GM21381 (cell line): Measurements from ENCODE around the gene TIMM23.
"Not testable (repeated sequence)": the region's sequence is repeated elsewhere in the genome, so short reads cannot be mapped to it uniquely, and the experiment has no call there.

Experiments used
- ATAC-seq: cut with Tn5 transposase; IDR thresholded peaks from one replicate; pipeline ENCODE4 v1.9.1; 2021; ENCODE audit warnings: mild to moderate bottlenecking, moderate library complexity; ENCODE audit not compliant: unreplicated experiment

TIMM23 gene

DNA sequence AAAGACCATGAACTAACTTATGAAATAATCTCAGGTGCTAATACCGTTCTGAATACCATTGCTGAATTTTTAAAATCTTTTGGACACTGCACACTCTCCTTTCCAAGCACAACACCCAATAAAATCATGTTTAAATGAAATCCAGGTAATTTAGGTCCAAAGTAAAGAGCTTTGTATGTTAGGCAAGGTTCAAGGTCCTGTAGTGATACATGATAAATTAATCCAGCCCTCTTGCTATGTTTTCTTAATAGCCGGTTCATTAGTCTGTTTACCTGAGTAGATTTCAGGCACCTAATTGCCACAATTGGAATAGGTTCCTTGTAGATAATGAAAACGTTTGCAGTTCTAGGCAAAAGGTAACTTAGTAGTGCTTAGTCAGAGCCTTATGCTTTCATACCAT, 13.3 kb downstream of the TIMM23 start:
- ATAC-seq: not testable (repeated sequence)

DNA sequence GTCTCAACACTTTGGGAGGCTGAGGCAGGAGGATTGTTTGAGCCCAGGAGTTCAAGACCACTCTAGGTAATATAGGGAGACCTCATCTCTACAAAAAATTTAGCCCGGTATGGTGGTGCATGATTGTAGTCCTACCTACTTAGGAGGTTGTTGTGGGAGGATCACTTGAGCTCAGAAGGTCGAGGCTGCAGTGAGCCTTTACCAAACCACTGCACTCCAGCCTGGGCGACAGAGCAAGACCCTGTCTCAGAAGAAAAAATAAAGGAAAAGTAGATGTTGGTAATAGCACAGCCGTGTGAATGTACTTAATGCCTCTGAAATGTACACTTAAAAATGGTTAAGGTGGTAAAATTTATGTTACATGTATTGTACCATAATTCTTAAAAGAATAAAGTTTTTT, 25.3 kb downstream of the TIMM23 start:
- no peak for ATAC-seq

DNA sequence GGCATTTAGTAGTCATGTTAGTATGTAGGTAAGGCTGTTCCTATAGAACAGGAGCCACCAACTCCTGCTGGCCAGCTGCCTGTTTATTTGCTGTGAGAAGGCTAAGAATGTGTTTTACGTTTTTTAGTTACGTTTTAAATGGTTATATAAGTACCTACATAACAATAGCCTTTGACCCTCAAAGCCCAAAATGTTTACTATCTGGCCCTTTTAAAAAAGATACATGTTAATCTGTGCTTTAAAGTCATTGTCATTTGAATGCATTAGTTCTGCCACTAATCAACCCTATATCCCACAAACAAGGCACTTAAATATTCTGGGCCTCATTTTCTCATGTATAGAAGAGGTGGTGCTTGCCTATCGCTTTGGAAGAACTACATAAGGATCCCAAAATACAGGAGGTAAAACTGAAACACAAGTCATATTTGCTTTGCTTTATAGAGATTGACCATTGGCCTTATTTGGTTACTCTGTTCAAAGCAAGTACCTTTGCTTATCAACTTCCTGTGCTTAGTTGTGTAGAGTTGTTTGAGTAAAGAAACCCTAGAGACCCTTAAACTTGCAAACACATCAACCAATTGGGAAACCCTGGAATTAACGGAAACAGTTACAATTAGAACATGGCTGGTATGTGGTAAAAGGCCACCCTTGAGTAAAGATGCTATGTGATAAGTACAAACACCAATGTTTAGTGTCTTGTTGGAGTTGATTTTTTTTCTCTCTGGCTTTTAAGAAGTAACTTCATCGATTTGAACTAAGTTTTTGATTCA, 25.9 kb downstream of the TIMM23 start:
- ATAC-seq: no peak

DNA sequence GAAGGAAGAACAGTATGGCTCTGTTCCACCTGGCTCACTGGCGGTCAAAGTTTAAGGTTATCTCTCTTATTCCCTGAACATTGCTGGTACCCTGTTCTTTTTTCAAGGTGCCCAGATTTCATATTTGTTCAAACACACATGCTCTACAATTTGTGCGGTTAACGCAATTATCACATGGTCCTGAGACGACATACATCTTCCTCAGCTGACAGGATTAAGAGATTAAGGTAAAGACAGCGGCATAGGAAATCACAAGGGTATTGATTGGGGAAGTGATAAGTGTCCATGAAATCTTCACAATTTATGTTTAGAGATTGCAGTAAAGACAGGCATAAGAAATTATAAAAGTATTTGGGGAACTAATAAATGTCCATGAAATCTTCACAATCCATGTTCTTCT, 27.7 kb downstream of the TIMM23 start:
- ATAC-seq: not testable (repeated sequence)

DNA sequence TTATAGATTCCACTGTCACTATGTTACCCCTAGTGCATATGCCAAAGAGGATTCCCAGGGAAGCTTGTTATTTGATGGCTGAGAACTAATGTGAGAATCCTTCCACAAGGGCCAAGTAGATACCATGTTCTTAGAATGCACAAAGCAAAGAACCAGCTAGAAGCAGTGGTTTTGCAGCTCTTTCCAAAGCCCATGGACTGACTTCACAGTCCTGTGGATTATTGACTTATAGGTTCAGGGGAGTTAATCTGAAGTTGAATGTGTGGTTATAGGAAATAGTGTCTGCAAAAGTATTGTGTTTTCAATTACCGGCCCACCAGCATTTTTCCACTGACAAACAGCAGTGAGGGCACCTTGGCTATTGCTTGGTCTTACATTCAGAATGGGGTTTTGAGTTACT, 28.2 kb downstream of the TIMM23 start:
- no peak for ATAC-seq

DNA sequence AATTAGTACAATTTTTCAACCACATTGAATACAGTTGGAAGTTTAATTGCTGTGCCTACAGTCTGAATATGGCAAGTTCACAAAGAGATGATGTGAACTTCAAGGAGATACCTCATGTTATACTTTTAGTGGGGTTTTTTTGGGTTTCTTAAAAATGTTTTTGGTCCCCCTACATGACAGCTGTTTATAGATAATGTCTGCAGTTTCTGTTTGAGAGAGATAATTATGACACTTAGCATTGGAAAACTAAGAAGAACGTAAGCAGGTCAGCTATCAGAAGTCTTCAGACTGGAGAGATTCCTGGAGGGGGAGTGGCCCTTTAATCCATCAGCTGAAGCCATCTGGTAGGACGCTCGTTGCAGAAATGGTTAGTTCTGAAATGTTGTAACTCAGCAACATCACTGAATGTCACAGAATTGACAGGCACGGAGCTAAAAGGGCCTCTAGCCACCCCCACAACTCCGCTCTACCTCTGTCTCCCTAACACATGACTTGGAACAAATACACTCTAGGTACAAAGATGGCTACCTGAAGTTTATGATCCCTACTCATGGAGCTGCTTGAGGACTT, 29.0 kb downstream of the TIMM23 start:
- ATAC-seq: no peak

DNA sequence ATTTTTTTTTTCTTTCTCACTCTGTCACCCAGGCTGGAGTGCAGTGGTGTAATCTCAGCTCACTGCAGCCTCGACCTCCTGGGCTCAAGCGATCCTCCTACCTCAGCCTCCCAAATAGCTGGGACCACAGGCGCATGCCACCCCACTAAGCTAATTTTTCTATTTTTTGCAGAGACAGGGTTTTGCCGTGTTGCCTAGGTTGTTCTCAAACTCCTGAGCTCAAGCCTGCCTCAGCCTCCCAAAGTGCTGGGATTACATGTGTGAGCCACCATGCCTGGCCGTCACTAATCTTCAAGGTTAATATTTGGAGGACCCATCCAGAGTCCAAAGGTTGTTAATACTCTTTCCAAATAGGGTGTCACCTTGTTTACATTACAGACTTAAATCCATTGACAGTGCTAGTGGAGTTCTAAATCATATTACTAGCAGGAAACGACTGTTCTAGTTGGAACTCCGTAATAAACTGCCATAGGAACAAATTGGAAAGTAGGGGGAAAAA, 29.9 kb downstream of the TIMM23 start:
- ATAC-seq: not testable (repeated sequence)

DNA sequence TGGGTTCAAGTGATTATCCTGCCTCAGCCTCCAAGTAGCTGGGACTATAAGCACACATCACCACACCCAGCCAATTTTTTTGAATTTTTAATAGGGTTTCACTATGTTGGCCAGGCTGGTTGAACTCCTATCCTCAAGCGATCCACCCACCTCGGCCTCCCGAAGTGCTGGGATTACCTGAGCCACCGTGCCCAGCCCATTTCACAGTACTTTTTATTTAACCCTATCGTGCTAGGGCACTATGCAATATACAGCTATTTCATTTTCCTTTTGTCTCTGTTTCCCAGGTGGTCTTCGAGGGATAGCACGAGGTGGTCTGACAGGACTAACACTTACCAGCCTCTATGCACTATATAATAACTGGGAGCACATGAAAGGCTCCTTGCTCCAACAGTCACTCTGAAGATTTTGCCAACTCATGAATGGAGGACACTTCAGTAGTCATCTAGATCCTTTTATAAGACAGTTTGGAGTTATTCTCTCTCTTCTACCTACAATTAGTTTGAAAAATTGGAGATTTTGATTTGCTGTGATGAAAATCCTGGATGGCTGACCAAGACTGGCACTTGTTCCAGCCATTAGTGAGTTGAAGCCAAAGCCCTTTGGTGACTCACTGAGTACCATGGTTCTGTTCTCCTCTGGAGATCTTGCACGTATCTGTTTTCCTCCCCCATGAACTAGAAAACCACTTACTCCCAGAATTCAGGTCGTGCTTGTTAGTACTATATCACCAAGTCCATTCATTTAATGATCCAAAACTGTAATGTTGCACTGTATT, 30.8 kb downstream of the TIMM23 start:
- ATAC-seq: no peak

DNA sequence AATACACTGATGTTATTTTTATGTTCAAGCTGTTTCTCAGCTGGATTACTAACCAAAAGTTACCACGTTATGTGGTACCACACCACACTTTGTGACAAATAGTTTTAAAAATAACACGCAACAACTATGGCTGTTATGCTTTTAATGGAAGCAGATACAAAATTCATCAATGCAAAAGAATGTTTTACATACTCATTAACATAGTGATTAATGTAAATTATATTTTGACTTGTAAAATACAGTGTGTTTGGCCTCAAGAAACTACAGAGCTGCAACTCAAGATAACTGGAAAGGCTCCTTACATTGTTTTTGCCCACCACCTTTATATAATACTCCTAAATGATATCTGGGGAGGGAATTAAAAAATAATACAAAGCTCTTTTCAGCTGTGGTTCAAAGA, 32.7 kb downstream of the TIMM23 start:
- ATAC-seq: no peak

DNA sequence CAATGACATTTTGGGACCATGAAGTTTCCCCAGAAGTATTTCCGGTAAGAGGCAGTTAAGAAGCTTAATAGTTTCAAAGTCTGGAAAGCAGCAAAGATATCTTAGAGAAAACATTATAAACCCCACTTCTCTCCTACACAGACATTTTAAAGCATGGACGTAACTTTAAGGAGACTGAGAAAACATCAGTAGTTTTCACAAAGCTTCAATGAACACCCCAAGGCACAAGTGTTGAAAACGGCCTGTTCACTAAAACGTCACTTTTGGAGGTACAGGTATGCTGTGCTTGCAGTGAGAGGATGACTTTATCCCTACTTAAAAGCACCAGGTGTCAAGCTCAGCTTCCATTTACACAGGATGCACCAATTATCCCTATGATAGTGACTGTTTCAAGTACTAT, 33.1 kb downstream of the TIMM23 start:
- no peak for ATAC-seq

DNA sequence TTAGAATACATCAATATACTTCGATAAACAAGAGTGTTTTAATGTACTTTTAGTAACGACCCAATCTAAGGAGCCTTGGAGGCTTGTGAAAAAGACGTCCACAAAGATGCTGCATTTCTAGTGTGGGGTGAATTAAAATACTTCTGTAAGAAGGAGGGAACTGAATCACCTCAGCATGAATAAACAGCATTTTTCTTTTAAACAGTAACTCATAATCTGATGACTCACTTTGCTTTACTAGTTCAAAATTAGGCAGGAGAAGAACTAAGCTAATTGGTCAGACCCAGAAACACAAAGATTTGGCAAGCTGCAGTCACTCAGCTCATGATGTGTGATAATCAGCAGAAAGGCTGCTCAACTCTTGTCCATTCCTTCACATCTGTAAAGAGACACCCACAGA, 33.9 kb downstream of the TIMM23 start:
- no peak for ATAC-seq

DNA sequence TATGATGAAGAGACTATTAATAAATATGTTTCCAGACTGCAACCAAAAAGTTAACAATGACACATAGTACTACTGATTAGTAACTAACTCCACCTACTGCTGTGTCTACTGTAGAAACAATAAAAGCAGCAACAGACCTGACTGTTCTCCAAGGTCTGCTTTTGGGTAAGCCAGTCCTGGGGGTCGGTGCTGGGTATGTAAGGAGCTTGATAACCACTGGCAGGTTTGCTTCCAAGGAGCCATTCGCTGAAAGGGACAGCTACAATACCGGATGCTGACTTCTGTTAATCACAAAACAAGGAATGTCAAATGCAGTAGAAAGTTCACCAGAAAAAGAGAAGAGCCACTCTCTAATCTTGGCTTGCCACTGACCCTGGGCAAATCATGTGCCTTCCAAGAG, 40.5 kb downstream of the TIMM23 start:
- ATAC-seq: no peak

DNA sequence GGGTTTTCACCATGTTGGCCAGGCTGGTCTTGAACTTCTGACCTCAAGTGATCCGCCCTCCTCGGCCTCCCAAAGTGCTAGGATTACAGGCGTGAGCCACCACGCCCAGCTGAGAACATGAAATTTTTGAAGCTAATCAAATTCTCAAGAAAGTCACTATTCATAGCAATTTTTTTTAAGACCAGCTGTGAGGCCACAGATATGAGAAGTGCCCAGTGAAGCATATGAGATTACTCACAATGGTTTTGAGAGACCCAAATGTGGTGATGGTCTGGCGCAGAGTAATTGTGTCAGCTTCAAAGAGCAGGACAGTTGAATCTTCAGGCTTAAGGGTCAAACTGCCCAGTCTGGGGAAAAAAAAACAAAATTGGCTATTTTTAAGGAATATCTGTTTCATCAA, 41.9 kb downstream of the TIMM23 start:
- ATAC-seq: no peak

DNA sequence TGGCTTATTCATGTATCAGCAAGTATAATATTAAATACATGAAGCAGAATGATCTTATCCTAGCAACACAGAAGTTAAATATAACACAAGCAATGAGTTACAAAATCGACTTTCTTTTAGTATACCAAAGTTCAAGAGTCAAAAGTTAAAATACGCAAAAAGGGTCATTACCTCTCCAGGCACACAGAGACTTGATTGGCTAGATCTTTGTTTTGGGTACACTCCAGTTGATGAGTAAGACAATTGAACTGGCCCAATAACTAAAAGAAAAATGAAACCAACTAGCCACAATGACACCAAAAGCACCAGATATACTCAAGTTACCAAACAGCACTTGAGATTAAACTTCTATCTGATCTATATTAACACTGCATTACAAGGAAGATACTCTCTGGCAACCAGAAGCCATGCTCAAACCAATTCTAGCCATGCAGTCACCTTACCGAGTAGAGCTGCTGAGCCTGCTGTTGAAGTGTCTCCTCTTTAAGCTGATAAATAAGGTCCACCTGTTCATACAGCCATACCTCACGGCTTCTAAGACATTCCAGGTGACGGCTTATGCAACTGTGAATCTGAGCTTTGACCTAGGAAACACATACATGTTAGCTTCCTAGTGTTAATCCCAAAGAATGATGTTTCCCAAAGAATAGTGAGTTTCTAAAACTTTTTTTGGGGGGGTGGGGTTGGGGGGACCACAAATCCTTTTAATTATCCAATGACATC, 42.6 kb downstream of the TIMM23 start:
- no peak for ATAC-seq

DNA sequence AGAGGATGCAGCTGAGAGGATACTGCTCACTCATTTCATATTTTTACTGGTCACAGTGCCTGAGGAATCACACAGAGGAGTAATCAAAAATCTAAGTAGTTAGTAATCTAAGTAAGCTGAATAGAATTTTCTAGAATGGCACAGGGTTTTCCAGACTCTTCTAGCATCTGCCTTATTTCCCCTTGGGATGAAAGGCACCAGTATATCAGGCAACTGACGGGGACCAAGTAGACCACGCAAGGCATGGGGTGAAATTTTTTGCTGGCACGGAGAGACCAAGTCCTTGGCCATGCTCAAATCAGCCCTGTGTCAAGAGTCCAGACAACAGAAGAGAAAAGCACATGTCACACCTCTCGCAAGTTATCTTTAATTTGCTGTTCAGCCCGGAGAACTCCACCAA, 43.9 kb downstream of the TIMM23 start:
- ATAC-seq: no peak

DNA sequence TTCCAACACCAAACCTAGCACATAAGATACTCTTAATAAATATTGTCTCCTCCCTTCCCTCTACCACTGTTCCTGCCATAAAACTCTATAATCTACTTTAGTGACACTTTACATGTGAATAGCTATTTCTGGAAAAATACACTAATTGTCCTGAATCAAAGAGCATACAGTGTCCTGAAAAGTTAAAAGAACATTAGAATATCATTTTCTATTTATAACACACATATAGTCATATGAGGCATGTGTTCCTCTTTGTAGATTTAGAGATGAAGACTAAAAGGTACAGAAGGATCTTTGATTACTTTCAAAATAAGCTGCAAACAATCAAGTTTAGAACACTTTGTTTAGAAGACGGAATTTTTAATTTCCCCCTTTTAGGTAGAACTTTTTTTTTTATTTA, 44.5 kb downstream of the TIMM23 start:
- ATAC-seq: no peak

DNA sequence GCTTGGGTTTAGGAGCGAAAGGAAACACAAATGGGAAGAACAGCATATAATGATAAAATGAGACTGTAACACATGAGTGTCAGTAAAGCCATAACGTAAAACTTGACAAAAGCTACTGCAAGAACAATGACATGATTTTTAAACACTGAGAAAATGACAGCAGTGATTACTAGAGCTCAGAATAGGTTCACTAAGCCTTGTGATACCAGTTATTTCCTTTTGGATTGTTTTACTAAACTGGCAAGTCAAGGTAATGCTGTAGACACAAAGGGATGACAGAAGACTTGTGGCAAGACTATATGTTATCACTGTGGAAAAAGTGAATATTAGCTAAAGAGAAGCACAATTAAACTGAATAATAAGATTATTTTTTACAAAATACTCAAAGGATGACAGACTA, 45.4 kb downstream of the TIMM23 start:
- no peak for ATAC-seq

DNA sequence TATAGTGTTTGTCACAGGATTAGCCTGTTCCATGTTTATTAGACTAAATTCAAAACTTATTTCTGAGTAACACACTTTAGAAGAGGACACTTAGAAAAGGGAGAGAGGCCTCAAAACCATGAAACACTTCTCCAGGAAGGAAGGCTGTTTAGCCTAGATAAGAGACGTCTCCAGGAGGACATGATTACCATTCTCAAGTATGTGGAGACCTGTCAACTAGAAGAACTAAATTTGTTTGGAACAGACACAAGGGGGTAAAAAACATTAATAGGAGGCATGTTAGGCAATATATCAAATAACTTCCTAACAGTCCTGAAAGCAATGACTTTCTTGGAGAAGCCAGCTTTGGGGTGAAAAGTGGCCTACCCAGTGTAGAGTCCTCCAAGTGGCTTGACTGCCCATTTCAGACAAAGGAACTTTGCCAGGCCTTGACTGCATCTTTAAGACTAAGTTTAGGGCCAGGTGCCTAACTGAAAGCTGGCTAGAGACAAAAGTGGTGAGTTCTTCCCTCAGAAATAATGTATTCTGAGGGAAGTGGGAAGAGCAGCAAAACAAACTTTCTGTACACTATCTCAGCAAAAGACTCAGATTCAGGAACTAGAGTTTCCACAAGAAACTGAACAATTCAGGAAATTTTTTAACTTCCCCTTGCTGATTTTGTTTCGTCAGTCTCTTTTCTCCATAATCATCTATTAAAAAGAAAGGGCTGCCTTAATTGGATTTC, 46.3 kb downstream of the TIMM23 start:
- ATAC-seq: no peak

DNA sequence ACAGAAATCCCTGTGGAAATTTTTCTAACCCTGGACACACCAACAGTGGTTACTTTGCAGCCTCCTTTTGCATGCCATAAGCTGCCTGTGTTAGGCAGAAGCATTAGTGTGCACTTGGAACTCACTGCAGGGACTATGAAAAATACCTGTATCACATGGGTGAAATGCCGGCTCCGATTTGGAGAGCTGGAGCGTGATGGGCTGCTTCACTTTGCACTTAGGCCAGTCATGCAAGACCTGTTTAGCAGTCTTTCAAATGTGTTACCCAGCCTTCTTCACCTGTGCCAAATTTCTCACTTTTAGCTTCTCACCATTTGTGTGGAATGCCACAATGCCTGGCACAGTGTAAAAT, 46.9 kb downstream of the TIMM23 start:
- ATAC-seq: no peak

DNA sequence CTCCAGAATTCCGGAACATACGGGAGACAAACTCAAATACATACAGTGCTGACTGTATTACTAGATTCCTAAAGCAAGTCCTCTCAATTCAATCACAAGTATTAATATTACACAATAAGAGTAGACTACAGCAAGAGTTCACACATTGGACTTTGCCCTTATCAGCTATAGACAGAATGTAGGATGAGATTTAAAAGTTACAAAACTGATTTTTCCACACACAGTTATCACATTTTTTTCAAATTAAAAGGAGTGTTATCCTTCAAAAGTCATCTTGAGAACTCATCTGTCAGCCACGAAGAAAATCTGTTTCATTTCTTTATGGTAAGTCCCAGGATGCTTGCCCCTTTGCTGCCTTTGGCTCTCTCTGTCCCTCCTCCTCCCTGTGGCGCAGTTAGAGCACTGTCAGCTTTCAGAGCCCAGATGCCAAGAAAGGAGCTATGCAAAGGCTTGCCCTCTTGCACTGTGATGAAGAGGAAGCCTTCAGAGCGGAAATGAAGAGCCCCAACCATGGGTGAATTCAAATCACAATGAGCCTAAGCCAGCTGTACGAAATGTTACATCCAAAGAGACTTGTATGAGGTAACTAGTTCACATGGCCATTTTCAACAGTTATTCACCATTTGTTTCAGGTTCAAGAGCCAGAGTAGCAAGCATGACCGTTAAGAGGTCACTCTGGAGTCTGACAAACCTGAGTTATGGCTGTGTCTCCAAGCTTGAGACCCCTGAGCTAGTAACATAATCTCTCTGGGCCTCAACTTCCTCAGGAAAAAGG, 47.5 kb downstream of the TIMM23 start:
- no peak for ATAC-seq
